GM21576 (cell line): ENCODE results near the gene CRTC1.

ENCODE experiments used
- ATAC-seq: cut with Tn5 transposase; IDR thresholded peaks from one replicate; pipeline ENCODE4 v1.9.1; 2021; ENCODE audit warnings: mild to moderate bottlenecking, moderate library complexity; ENCODE audit not compliant: unreplicated experiment

The CRTC1 gene

DNA sequence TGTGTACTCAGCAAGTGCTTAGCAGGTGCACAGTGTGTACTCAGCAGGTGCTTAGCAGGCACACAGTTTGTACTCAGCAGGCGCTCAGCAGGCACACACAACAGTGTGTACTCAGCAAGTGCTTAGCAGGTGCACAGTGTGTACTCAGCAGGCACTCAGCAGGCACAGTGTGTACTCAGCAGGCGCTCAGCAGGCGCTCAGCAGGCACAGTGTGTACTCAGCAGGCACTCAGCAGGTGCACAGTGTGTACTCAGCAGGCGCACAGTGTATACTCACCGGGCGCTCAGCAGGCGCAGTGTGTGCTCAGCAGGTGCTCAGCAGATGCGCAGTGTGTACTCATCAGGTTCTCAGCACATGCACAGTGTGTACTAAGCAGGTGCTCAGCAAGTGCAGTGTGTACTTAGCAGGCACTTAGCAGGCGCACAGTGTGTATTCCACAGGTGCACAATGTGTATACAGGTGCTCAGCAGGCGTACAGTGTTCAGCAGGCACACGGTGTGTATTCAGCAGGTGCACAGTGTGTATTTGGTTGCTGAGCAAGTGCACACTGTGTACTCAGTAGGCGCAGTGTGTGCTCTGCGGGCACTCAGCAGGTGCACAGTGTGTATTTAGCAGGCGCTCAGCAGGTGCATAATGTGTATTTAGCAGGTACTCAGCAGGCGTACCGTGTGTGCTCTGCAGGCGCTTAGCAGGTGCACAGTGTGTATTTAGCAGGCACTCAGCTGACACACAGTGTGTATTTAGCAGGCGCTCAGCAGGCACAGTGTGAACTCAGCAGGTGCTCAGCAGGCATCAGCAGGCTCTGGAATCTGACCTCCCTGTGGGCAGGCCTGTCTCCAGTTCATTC is 15.1 kb downstream of the CRTC1 start:
- ATAC-seq = no peak

DNA sequence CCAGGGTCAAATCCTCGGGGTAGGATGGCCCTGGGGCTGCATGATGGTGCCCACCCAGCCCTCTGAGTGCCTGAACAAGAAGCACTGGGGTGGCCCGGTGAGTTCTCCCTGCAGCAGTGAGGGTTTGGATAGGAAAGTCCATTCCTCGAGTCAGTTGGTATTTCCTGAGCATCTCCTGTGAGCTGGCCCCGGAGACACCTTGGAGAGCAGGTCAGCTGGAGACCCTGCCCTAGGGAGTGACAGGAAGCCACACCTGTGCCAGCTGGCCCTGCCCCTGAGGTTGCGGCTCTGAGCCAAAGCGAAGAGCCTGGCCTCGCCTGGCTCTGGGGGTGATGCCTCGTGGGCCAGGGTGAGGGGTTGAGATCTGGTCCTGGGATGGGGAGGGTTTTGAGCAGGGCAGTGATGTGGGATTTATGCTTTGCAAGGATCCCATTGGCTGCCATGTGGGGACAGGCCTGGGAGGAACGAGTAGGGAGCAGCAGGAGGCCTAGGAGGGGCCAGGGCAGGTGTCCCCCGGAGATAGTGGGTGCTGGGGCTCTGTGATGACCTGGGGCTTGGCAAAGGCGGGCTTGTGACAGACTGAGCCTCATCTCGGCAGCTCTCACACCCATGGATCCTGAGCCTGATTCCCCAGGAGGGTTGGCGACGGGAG is 16.0 kb downstream of the CRTC1 start:
- no peak for ATAC-seq

DNA sequence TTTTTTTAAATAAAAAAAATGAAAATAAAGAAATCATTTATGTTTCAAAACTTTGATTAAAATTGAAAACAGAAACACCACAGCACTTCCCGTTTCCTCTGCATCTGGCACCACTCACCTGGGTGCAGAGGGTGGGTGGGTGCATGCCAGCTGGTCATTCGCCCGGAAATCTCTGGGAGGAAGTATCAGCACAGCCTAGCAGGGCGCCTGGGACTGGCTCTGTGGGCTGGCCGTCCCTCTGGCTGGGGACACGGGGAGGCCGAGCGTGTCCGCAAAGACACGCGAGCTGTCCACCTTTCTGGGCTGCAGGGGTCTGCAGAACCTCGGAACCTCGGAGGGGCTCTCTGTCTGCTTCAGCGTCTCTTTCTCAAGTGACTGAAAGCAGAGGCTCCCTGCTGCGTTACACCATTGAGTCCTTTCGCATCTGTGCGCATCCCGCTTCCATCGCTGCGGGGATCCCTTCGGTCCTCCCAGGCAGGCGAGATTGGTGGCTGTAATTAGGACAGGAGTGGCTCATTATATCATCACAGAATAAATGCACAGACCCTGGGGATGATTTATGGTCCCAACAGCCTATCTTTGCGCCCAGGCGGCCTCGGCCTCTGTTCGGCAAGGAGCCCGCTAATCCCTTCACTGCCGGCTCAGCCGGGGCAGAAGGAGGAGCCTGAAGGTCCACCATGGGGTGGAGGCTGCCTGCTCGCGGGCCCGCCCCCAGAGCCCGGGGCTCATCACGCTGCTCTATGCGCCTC is 17.2 kb downstream of the CRTC1 start:
- ATAC-seq = peak; percentile 62

DNA sequence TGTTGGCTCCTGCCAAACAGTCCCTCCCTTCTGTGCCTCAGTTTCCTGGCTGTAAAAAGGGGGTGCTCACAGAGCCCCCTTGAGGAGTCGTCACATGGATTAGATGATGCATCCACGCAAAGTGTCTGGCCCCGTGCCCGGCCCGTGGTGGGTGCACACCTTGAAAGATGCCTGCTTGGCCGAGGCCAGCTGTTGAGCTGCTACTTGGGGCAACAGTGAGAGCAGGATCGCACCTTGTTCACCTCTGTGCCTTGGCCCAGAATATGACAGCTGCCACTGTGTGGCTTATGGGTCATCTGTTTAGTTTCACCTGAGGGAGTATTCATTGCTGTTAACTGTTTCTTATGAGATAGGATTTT is 17.7 kb downstream of the CRTC1 start:
- ATAC-seq = peak; percentile 26

DNA sequence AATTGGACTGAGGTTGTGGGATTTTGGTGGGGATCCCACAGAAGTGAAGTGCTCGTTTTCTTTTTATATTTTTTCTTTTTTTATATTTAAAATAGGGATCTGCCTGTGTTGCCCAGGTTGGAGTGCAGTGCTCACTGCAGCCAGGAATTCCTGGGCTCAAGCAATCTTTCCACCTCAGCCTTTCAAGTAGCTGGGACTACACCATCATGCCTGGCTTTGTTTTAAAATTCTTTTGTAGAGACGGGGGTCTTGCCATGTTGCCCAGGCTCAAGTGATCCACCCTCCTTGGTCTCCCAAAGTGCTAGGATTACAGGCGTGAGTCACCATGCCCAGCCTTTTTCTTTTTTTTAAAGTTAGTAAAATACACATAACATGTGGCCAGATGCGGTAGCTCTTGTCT is 20.6 kb downstream of the CRTC1 start:
- no peak for ATAC-seq

DNA sequence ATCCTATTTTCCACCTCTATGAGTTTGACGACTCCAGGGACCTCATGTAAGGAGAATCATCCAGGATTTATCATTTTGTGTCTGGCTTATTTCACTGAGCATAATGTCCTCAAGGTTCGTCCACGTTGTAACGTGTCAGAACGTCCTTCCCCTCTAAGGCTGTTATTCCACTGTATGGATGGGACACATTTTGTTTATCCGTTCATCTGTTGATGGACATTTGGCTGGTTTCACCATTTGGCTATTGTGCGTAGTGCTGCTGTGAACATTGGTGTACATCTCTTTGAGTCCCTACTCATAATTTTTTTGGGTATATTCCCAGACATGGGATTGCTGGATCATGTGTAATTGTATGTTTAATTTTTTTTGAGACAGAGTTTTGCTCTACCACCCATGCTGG is 21.5 kb downstream of the CRTC1 start:
- no peak for ATAC-seq

DNA sequence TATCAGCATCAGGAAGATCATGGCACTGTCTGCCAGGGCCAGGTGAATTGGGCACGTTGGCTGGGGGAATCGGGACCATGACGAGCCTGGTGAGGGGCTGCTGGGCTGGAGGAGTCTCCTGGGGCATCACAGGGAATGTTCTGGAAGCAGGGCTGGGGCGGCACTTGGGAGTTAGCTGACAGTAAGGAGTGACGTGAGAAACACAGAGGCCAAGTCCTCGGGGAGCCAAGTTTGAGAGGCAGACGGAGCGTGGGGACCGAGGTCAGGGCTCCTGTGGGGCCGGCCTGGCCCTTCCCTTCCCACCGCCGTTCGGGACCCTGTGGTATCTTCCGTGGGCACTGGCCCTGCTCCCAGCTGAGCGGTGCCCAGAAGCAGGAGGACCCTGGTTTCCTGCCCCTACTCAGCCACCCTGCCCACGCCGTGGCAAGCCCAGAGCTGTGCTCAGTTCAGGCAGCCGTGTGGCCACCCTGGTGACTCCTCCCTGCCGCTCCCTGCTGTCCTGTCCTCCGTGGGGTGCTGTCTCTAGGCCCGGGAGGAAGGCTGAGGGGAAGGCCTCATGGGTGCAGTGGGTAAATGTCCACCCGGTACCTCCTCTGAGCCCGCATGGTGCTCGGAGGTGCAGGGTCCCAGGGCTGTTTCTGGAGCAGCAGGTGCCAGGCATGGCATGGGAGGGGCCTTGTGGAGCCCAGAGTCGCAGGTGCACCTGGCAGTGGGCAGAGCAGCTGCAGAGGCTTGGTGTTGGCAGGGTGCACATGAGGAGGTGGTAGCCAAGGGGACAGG is 25.2 kb downstream of the CRTC1 start:
- ATAC-seq = no peak

DNA sequence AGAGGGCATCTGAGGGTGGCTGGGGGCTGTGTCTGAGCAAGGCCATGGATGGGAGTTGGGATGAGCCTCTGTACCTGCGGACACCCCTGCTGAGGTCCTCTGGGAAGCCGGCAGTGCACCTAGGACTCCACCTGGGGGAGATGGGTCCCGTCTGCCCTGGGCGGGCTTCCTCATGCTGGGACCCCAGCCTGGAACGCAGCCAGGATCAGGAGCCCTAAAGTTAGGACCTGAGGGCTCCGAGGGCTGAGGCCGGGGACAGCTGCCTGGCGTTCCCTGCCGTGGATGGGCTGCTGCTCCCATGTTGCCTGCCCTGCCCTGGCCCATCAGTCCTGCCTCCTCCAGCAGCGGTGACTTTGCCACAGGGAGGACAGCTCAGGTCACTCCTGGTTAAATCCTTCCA is 26.1 kb downstream of the CRTC1 start:
- no peak for ATAC-seq

DNA sequence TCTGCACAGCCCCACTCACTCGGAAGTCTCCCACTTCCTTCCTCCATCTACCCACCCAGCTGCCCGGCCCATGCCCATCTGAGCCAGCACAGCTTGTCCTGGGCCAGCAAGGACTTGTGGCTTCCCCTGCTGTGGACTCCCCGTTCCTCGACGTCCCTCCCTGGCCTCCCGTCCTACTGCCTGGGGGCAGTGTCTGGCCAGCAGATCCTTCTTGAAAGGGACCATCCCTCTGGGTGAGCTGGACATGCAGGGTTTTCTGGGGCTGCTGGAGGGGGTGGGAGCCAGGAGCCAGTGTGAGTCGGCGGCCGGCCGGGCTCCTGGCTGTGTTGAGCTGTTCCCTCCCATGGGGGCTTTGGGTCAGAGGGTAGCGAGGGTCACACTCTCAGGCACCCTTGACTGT is 26.7 kb downstream of the CRTC1 start:
- no peak for ATAC-seq

DNA sequence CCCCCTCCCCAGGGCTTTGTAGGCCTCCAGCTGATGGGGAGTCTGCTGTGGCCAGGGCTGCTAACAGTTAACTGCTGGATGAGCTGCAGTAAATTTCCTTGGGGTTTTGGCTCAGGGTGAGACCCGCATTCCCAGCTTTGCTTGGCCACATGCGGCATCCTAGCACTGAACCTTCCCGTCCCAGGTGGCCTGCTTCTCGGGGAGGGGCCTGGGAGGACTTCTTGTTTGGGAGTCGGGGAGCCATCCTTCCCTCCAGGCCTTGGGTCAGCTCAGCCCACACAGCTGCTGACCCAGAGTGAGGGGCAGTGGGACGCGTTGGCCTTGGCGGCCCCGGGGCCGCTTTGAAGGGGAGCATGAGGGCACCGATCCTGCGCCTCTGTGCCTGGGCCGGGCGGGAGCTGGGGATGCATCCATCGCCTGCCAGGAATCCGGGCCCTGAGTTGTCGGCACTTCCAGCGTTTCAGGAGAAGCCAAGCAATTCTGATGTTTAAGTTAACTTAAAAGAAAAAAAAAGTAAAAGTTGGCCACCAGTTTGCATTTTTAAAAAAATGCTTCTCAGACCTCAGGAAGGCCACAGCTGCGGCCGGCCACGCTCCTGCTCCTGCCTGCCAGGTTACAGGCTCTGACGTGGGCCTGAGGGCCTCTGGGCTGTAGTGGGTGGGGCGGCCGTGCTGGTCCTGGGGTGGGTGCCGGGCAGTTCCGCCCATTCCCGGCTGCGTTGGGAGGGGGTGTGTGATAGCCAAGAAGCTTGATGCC is 27.7 kb downstream of the CRTC1 start:
- ATAC-seq = no peak

DNA sequence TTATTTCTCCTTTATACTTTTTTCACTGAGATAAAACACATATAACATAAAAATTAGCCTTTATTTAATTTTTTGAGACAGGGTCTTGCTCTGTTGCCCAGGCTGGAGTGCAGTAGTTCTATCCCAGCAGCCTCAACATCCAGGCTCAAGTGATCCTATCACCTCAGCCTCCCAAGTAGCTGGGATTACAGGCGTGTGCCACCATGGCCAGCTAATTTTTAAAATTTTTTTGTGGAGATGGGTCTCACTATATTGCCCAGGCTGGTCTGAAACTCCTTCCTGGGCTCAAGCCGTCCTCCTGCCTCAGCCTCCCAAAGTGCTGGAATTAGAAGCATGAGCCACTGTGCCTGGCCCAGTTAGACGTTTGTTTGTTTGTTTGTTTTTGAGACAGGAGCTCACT is 28.4 kb downstream of the CRTC1 start:
- no peak for ATAC-seq

DNA sequence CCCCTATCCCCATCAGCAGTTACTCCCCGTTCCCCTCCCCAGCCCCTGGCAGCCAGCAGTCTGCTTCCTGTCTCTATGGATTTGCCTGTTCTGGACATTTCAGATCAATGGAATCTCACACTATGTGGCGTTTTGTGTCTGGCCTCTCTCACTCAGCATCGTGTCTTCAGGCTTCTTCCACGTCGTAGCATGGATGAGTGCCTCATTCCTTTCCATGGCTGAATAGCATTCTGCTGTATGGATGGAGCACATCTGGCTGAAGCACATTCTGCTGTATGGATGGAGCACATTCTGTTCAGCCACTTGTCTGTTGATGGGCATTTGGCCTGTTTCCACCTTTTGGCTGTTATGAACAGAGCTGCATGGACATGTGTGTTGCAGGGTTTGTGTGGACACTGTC is 29.5 kb downstream of the CRTC1 start:
- ATAC-seq = no peak

DNA sequence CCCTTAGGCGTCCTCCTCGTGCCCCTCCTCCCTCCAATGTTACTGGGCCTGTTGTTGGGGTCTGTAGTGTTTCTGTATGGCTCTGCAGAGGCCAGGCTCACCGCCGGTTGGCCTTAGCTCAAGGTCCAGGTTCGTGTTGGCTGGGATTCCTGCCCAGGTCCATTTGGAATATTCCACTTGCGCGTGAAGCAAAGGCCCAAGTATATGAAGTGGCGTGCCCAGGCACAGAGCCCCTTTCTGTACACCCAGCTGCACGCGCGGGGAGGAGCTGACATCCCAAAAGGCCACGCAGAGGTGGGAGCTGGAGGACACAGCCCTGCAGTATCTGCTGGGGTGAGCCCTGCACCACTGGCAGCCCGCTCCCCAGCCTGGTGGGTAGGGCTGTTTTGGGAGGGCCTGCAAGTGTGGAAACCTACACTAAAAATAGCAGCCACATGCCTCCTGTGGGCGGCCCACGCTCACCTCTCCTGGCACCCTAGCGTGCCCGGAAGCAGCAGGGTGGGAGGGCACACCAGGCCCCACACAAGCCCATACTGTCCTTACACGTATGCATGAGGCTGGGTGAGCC is 30.2 kb downstream of the CRTC1 start:
- ATAC-seq = no peak

DNA sequence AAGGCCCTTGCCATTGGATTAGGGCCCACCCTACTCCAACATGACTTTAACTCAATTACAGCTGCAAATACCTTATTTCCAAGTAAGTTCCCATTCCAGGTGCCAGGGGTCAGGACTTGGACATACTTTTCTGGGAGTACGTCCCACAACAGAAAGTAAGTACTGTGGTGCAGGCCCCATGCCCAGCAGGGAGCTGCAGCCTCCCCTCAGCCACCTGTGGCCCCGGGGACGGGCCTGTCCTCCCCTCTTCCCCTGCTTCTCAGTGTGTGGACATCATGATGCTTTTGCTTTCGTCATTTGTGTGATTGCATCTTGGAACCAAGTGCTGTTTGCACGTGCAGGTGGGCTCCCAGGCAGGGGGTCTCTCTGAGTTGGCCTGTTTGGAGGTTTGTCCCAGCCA is 31.9 kb downstream of the CRTC1 start:
- ATAC-seq = no peak

DNA sequence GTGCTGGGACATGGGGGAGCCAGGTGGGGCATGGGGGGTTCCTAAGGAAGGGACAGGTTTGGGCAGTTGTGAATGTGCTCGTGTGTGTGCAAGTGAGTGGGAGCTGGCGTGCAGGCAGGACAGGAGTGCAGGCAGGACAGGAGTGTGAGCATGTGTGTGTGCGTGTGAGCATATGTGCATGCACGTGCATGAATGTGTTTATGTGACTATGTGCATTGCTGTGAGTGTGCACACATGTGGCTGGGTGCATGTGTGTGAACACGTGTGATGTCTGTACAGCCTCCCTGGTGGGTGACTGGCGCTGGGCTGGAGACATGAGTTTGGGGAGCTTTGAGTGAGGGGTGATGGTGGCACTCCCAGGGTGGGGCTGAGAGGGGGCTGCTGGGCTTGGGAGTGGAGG is 33.4 kb downstream of the CRTC1 start:
- no peak for ATAC-seq

DNA sequence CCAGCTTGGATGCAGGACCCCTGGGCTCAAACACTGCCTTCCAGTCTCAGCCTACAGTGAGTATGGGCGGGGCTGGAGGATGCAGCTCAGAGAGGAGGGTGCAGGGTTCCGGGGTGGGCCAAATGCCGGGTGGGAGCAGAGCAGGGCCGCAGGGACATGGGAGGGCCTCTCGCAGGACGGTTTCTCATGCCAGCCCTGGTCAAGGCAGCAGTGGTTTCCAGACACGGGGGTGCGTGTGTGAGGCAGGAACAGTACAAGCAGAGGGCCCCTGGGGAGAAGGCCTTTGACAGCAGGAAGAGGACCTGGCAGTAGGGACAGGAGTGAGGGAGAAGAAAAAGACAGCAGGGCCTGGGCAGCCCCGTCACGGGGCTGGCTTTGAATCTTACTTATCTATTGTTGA is 34.1 kb downstream of the CRTC1 start:
- no peak for ATAC-seq

DNA sequence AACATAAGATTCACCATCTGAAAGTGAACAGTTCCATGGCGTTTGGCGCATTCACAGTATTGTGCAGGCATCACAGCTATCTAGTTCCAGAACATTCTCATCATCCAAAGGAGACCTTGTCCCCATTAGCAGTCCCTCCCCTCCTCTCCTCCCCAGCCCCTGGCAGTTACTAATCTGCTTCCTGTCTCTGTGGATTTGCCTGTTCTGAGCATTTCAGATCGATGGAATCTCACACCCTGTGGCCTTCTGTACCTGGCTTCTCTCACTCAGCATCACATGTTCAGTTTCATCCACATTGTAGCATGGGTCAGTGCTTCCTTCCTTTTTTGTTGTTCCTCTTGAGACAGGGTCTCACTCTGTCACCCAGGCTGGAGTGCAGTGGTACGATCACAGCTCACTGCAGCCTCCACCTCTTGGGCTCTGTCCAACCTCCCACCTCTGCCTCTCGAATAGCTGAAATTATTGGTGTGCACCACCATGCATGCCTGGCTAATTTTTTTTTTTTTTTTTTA is 34.6 kb downstream of the CRTC1 start:
- no peak for ATAC-seq

DNA sequence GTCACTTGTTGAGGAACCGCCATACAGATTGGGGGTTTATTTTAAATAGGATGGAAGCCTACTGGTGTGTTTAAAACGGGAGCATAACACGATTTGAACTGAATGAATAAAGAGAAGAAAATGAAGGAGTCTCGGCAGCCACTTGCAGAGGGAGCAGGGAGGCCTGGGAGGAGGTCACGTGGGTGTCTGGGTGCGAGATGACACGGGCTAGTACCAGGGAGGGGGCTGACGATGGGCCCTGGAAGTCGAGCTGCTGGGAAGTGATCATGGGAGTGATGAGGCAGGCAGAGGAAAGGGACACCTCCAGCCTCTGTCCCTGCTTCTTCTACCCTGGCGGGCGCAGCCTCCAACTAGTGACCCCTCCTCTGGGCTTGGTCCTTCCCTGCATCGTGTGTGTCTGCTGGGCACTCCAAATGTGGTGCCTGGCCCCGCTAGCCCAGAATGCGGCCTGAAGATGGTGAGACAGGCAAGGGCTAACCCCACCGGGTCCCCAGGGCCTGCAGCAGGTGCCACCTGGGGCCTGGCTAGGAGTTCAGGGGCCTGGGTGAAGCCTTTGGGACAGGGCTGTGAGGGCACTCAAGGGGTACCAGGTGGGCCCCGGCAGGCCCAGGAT is 35.5 kb downstream of the CRTC1 start:
- no peak for ATAC-seq

DNA sequence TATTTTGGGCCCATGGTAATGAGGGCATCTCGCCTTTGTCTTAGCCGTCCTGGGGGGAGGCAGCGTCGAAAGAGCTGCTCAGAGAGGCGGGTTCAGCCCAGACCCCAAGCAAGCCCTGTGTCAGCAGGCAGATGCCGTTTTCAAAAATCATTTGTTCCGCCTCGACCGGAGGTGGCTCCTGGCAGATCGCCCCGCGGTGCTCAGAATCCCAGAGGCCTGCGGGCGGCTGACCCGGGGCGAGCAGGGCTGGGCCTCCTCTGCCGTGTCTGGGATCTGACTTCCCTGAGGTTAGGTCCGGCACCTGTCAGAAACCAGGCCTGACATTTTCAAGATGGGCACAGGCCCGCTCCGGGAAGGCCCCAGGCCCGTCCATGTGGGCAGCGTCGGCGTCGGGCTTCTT is 36.1 kb downstream of the CRTC1 start:
- ATAC-seq = no peak
